GM19193 (cell line): ENCODE measurements around the gene FYB1.

Source experiments
- POLR2A ChIP-seq: IDR thresholded peaks from 4 replicates; pipeline ENCODE4 v1.6.1; 2011; ENCODE audit not compliant: insufficient read depth, insufficient read length; ENCODE audit errors: extremely low read depth

FYB1 gene

GRCh38 chr5:39201781-39202596 is 17.4 kb downstream of the FYB1 start:
- TF ChIP-seq POLR2A, result no peak

- no peak for TF ChIP-seq POLR2A
These were observed 18.1 kb downstream of the FYB1 start for GRCh38 chr5:39201160-39201780.

GRCh38 chr5:39200081-39200480 is 19.3 kb downstream of the FYB1 start:
- TF ChIP-seq POLR2A, result no peak

- TF ChIP-seq POLR2A, result no peak
These were observed 20.0 kb downstream of the FYB1 start for GRCh38 chr5:39199335-39199734.

GRCh38 chr5:39198127-39198526 is 21.2 kb downstream of the FYB1 start:
- TF ChIP-seq POLR2A, result no peak

- no peak for TF ChIP-seq POLR2A
These were observed 21.8 kb downstream of the FYB1 start for GRCh38 chr5:39197556-39197955.

- no peak for TF ChIP-seq POLR2A
These were observed 24.1 kb downstream of the FYB1 start for GRCh38 chr5:39195198-39195826.

GRCh38 chr5:39194466-39195136 is 24.8 kb downstream of the FYB1 start:
- TF ChIP-seq POLR2A, result no peak

GRCh38 chr5:39193553-39194465 is 25.6 kb downstream of the FYB1 start:
- TF ChIP-seq POLR2A, result no peak

GRCh38 chr5:39192450-39193160 is 26.8 kb downstream of the FYB1 start:
- TF ChIP-seq POLR2A, result no peak

- TF ChIP-seq POLR2A, result no peak
These were observed 28.1 kb downstream of the FYB1 start for GRCh38 chr5:39191216-39191615.

- TF ChIP-seq POLR2A, result no peak
These were observed 28.9 kb downstream of the FYB1 start for GRCh38 chr5:39190311-39191102.
